HCEC 1CT (cell line): ENCODE data around the gene TPM2.
A peak's percentile ranks its signal among the peaks of the same experiment; 100 is the strongest.

Experiments used
- DNase-seq: peaks from one replicate; pipeline ENCODE4 v3.0.0-alpha.2; 2017

TPM2 gene

GRCh38 chr9:35689542-35690293 is at the start of gene TPM2:
TSS of gene TPM2 (minus strand) at chr9:35689925. CDS start at chr9:35689817, 108 bp downstream.
- peak; percentile 91 for DNase-seq

- DNase-seq, result no peak
Observed at GRCh38 chr9:35738924-35739323, 49.2 kb upstream of the TPM2 start.

- DNase-seq, result no peak
Observed at GRCh38 chr9:35738186-35738585, 48.5 kb upstream of the TPM2 start.

GRCh38 chr9:35737143-35737542 is 47.4 kb upstream of the TPM2 start:
- no peak for DNase-seq

GRCh38 chr9:35736201-35736633 is 46.5 kb upstream of the TPM2 start:
- DNase-seq, result peak; percentile 62

GRCh38 chr9:35734096-35734495 is 44.4 kb upstream of the TPM2 start:
- DNase-seq, result no peak

- DNase-seq, result peak; percentile 42
Observed at GRCh38 chr9:35732800-35733541, 43.2 kb upstream of the TPM2 start.

- DNase-seq, result peak; percentile 99
Observed at GRCh38 chr9:35732185-35732799, 42.6 kb upstream of the TPM2 start, which contains the start of the genes CREB3 and TLN1. TSS of gene CREB3 (plus strand) at chr9:35732666. CDS start at chr9:35732773, 107 bp downstream. TSS of gene TLN1 (minus strand) at chr9:35732195. CDS start at chr9:35725694, 6,501 bp downstream.

GRCh38 chr9:35731415-35732184 is 41.9 kb upstream of the TPM2 start:
- DNase-seq, result no peak

- no peak for DNase-seq
Observed at GRCh38 chr9:35730486-35730854, 40.7 kb upstream of the TPM2 start.

- peak; percentile 96 for DNase-seq
Observed at GRCh38 chr9:35729700-35730485, 40.2 kb upstream of the TPM2 start.

GRCh38 chr9:35729101-35729500 is 39.4 kb upstream of the TPM2 start:
- DNase-seq, result no peak

- DNase-seq, result peak; percentile 93
Observed at GRCh38 chr9:35728041-35728971, 38.6 kb upstream of the TPM2 start.

- no peak for DNase-seq
Observed at GRCh38 chr9:35727676-35728040, 37.9 kb upstream of the TPM2 start.

- peak; percentile 43 for DNase-seq
Observed at GRCh38 chr9:35726931-35727330, 37.2 kb upstream of the TPM2 start.

GRCh38 chr9:35725362-35725761 is 35.6 kb upstream of the TPM2 start:
- no peak for DNase-seq

- DNase-seq, result no peak
Observed at GRCh38 chr9:35723908-35724307, 34.2 kb upstream of the TPM2 start.

- DNase-seq, result no peak
Observed at GRCh38 chr9:35723426-35723825, 33.7 kb upstream of the TPM2 start.

GRCh38 chr9:35719546-35719945 is 29.8 kb upstream of the TPM2 start:
- no peak for DNase-seq

- peak; percentile 29 for DNase-seq
Observed at GRCh38 chr9:35718721-35719511, 29.2 kb upstream of the TPM2 start.
